Stimulated activated memory B cell treated with anti-CD40 and anti-IgM and Interleukin-4, amounts not matched to agents 10 μg/mL and 1 μg/mL and 100 μg/mL, for 72 hours (primary cell): ENCODE results near the gene NRP2.

Source experiments
- ATAC-seq: fragments of 150-1000 bp; cut with Tn5 transposase; 2 replicates; pipeline ENCODE4 v1.10.0; 2021
- H3K27ac Mint-ChIP-seq: one replicate; pipeline ENCODE4 v1.8.0; 2022; ENCODE audit warnings: mild to moderate bottlenecking, mixed read lengths
- H3K27me3 Mint-ChIP-seq: one replicate; pipeline ENCODE4 v1.8.0; 2022; ENCODE audit warnings: mixed read lengths
- H3K36me3 Mint-ChIP-seq: one replicate; pipeline ENCODE4 v1.8.0; 2022; ENCODE audit warnings: mixed read lengths
- H3K4me1 Mint-ChIP-seq: one replicate; pipeline ENCODE4 v1.8.0; 2022; ENCODE audit warnings: mixed read lengths
- H3K4me3 Mint-ChIP-seq: one replicate; pipeline ENCODE4 v1.8.0; 2022; ENCODE audit warnings: mild to moderate bottlenecking, moderate library complexity, mixed read lengths
- H3K9me3 Mint-ChIP-seq: one replicate; pipeline ENCODE4 v1.8.0; 2022; ENCODE audit warnings: mixed read lengths

Gene NRP2

GRCh38 chr2:205679410-205680009 lies 2.8 kb upstream of the NRP2 start:
- no peak overlapping the region for H3K4me3 Mint-ChIP-seq

GRCh38 chr2:205680067-205680466 lies 2.2 kb upstream of the NRP2 start:
- H3K27me3 Mint-ChIP-seq, result peaks cover 23% of the 10 kb centered on the region

More at GRCh38 chr2:205679410-205680009, 2.8 kb upstream of the NRP2 start:
- Mint-ChIP-seq H3K27ac (no peak overlapping the region), H3K36me3 (no peaks in the 10 kb centered on the region), H3K27me3 (peaks cover 18% of the 10 kb centered on the region), H3K9me3 (no peaks in the 10 kb centered on the region), H3K4me1 (peaks cover 35% of the 10 kb centered on the region)
- no peak for ATAC-seq

GRCh38 chr2:205680903-205681302 lies 1.4 kb upstream of the NRP2 start:
- H3K4me3 Mint-ChIP-seq, result no peak overlapping the region

More at GRCh38 chr2:205680067-205680466, 2.2 kb upstream of the NRP2 start:
- H3K27ac Mint-ChIP-seq, result no peak overlapping the region
- ATAC-seq, result peak; percentile 63
- peaks cover 40% of the 10 kb centered on the region for H3K4me1 Mint-ChIP-seq
- H3K9me3 Mint-ChIP-seq, result no peaks in the 10 kb centered on the region
- no peak overlapping the region for H3K4me3 Mint-ChIP-seq
- H3K36me3 Mint-ChIP-seq, result no peaks in the 10 kb centered on the region

GRCh38 chr2:205681401-205682238 lies 681 bp upstream of the NRP2 start:
- Mint-ChIP-seq H3K9me3 (no peaks in the 10 kb centered on the region), H3K4me1 (peaks cover 56% of the 10 kb centered on the region), H3K36me3 (no peaks in the 10 kb centered on the region), H3K27ac (peak overlapping the region; percentile 31), H3K27me3 (peaks cover 34% of the 10 kb centered on the region), H3K4me3 (peak overlapping the region; percentile 89)
- peak; percentile 61 for ATAC-seq

More at GRCh38 chr2:205680903-205681302, 1.4 kb upstream of the NRP2 start:
- H3K36me3 Mint-ChIP-seq, result no peaks in the 10 kb centered on the region
- H3K9me3 Mint-ChIP-seq, result no peaks in the 10 kb centered on the region
- peaks cover 49% of the 10 kb centered on the region for H3K4me1 Mint-ChIP-seq
- no peak overlapping the region for H3K27ac Mint-ChIP-seq
- peaks cover 31% of the 10 kb centered on the region for H3K27me3 Mint-ChIP-seq
- no peak for ATAC-seq

GRCh38 chr2:205682971-205683501 lies 735 bp downstream of the NRP2 start:
- H3K4me3 Mint-ChIP-seq, result peak overlapping the region; percentile 89
- peaks cover 34% of the 10 kb centered on the region for H3K27me3 Mint-ChIP-seq
- H3K36me3 Mint-ChIP-seq, result no peaks in the 10 kb centered on the region
- ATAC-seq, result no peak
- H3K27ac Mint-ChIP-seq, result no peak overlapping the region
- H3K4me1 Mint-ChIP-seq, result peaks cover 56% of the 10 kb centered on the region
- H3K9me3 Mint-ChIP-seq, result no peaks in the 10 kb centered on the region

GRCh38 chr2:205683502-205684367 lies 1.4 kb downstream of the NRP2 start:
- no peaks in the 10 kb centered on the region for H3K9me3 Mint-ChIP-seq
- peaks cover 56% of the 10 kb centered on the region for H3K4me1 Mint-ChIP-seq
- H3K4me3 Mint-ChIP-seq, result peak overlapping the region; percentile 89
- H3K27me3 Mint-ChIP-seq, result peaks cover 34% of the 10 kb centered on the region
- H3K36me3 Mint-ChIP-seq, result no peaks in the 10 kb centered on the region
- no peak overlapping the region for H3K27ac Mint-ChIP-seq
- no peak for ATAC-seq

- Mint-ChIP-seq H3K4me1 (peaks cover 54% of the 10 kb centered on the region), H3K36me3 (no peaks in the 10 kb centered on the region), H3K27me3 (peaks cover 34% of the 10 kb centered on the region), H3K4me3 (peak overlapping the region; percentile 70), H3K27ac (peak overlapping the region; percentile 23), H3K9me3 (no peaks in the 10 kb centered on the region)
- ATAC-seq, result no peak
Measured at GRCh38 chr2:205684871-205685313, 2.6 kb downstream of the NRP2 start.

GRCh38 chr2:205685314-205686055 lies 3.2 kb downstream of the NRP2 start:
- peaks cover 49% of the 10 kb centered on the region for H3K4me1 Mint-ChIP-seq
- H3K27me3 Mint-ChIP-seq, result peaks cover 34% of the 10 kb centered on the region
- ATAC-seq, result no peak

GRCh38 chr2:205686056-205686782 lies 3.9 kb downstream of the NRP2 start:
- H3K9me3 Mint-ChIP-seq, result no peaks in the 10 kb centered on the region
- no peaks in the 10 kb centered on the region for H3K36me3 Mint-ChIP-seq
- no peak for ATAC-seq
- peak overlapping the region; percentile 23 for H3K27ac Mint-ChIP-seq
- H3K4me3 Mint-ChIP-seq, result peak overlapping the region; percentile 70
- peaks cover 48% of the 10 kb centered on the region for H3K4me1 Mint-ChIP-seq
- peaks cover 34% of the 10 kb centered on the region for H3K27me3 Mint-ChIP-seq

More at GRCh38 chr2:205685314-205686055, 3.2 kb downstream of the NRP2 start:
- H3K4me3 Mint-ChIP-seq, result peak overlapping the region; percentile 70
- H3K36me3 Mint-ChIP-seq, result no peaks in the 10 kb centered on the region
- H3K9me3 Mint-ChIP-seq, result no peaks in the 10 kb centered on the region
- peak overlapping the region; percentile 23 for H3K27ac Mint-ChIP-seq

- peaks cover 34% of the 10 kb centered on the region for H3K27me3 Mint-ChIP-seq
- no peaks in the 10 kb centered on the region for H3K36me3 Mint-ChIP-seq
- H3K4me3 Mint-ChIP-seq, result peak overlapping the region; percentile 70
- no peak overlapping the region for H3K27ac Mint-ChIP-seq
- H3K4me1 Mint-ChIP-seq, result peaks cover 40% of the 10 kb centered on the region
- H3K9me3 Mint-ChIP-seq, result no peaks in the 10 kb centered on the region
- ATAC-seq, result no peak
Measured at GRCh38 chr2:205686783-205687640, 4.7 kb downstream of the NRP2 start.

- Mint-ChIP-seq H3K4me1 (peaks cover 40% of the 10 kb centered on the region), H3K27me3 (peaks cover 34% of the 10 kb centered on the region), H3K4me3 (no peak overlapping the region), H3K27ac (no peak overlapping the region), H3K9me3 (no peaks in the 10 kb centered on the region), H3K36me3 (no peaks in the 10 kb centered on the region)
- no peak for ATAC-seq
Measured at GRCh38 chr2:205687641-205687956, 5.3 kb downstream of the NRP2 start.

- no peak overlapping the region for H3K27ac Mint-ChIP-seq
- no peak for ATAC-seq
- H3K27me3 Mint-ChIP-seq, result peaks cover 25% of the 10 kb centered on the region
- H3K36me3 Mint-ChIP-seq, result no peaks in the 10 kb centered on the region
- H3K4me1 Mint-ChIP-seq, result peaks cover 30% of the 10 kb centered on the region
- H3K4me3 Mint-ChIP-seq, result no peak overlapping the region
- no peaks in the 10 kb centered on the region for H3K9me3 Mint-ChIP-seq
Measured at GRCh38 chr2:205688417-205689200, 6.3 kb downstream of the NRP2 start.
